Esophagus muscularis mucosa (tissue), 4 donors: ENCODE results near the gene SLC25A12. TPM values are rescaled to one million over a fixed set of nuclear protein-coding genes. Genes with fewer than 3 reads are reported as not detected.

Experiments used
- DNase-seq: peaks from one replicate; pipeline ENCODE4 v3.0.0-alpha.2; 2017; ENCODE audit errors: extremely low spot score
- H3K27ac ChIP-seq, 4 donors: fragments of 200-600 bp; sonication (generic); replicated peaks in 1 of 4; 1 replicate in 3 of 4; 2 replicates in 1 of 4; pipeline ENCODE4 v1.5.1; 2016 to 2019; ENCODE audit warnings: mild to moderate bottlenecking in 1 of 4
- H3K27me3 ChIP-seq, 4 donors: fragments of 200-600 bp; sonication (generic); one replicate each; pipeline versions ENCODE4 v1.5.1 to v1.6.0; 2016 to 2019
- H3K36me3 ChIP-seq, 4 donors: fragments of 200-600 bp; sonication (generic); one replicate each; pipeline ENCODE4 v1.5.1; 2016 to 2019
- H3K4me1 ChIP-seq, 4 donors: fragments of 200-600 bp; sonication (generic); one replicate each; pipeline ENCODE4 v1.5.1; 2016 to 2019
- H3K4me3 ChIP-seq, 4 donors: fragments of 200-600 bp; sonication (generic); 1 replicate in 2 of 4; 2 replicates in 2 of 4; pipeline ENCODE4 v1.5.1; 2016 to 2019; ENCODE audit warnings: mild to moderate bottlenecking in 4 of 4, moderate library complexity in 1 of 4
- H3K9me3 ChIP-seq, 4 donors: fragments of 200-600 bp; sonication (generic); 1 replicate in 3 of 4; 2 replicates in 1 of 4; pipeline ENCODE4 v1.5.1; 2016 to 2019
- CTCF ChIP-seq, 3 experiments: fragments of 200-600 bp in 2 of 3; fragments of 450-650 bp in 1 of 3; sonication (generic) in 2 of 3; IDR thresholded peaks; one replicate each; pipeline ENCODE4 v1.5.1; 2017 to 2019; ENCODE audit warnings: antibody characterized with exemption in 3 of 3, mild to moderate bottlenecking in 2 of 3, moderate library complexity in 1 of 3
- EP300 ChIP-seq: sonication (generic); formaldehyde crosslinking; IDR thresholded peaks from one replicate; pipeline ENCODE4 v1.6.1; 2017; ENCODE audit warnings: antibody characterized with exemption
- POLR2A ChIP-seq: fragments of 450-650 bp; IDR thresholded peaks from one replicate; pipeline ENCODE4 v1.6.1; 2017; ENCODE audit warnings: antibody characterized with exemption, moderate library complexity, mild to moderate bottlenecking, low read depth
- POLR2AphosphoS5 ChIP-seq, 2 donors: sonication (generic); formaldehyde crosslinking; IDR thresholded peaks; one replicate each; pipeline ENCODE4 v1.6.1; 2017; ENCODE audit warnings: antibody characterized with exemption in 2 of 2
- WGBS: methylation state at CpG from one replicate; pipeline ENCODE4 v1.1.5; 2018; 5-methylcytosine and 5-hydroxymethylcytosine counted together
- intact Hi-C: fragments of 100-400 bp; cut with DNase I; formaldehyde crosslinking; loops from one replicate; pipeline ENCODE4 v1.15.1; 2023
- total RNA-seq, 4 donors: library from RNA; depleted of rRNA; stranded (reverse); fragments of >200 nt; gene quantifications; one replicate each; pipeline versions ENCODE4 v1.1.0 to v1.2.1, GENCODE V29; 2016

SLC25A12 gene
- total RNA-seq, result 10 to 100 TPM; 52.2 to 68.9 (median 63.6) TPM

GRCh38 chr2:171893824-171894611, at the start of gene SLC25A12:
Gene SLC25A12, minus strand, starts transcription at chr2:171894244. Its CDS starts 30 bp downstream, at chr2:171894214.
- H3K36me3 ChIP-seq, result peaks cover 0 to 7% (median 2%) of the 10 kb centered on the region in 4 donors
- peaks cover 5 to 68% (median 56%) of the 10 kb centered on the region in 4 donors for H3K4me1 ChIP-seq
- no peaks in the 10 kb centered on the region for H3K27me3 ChIP-seq
- TF ChIP-seq POLR2AphosphoS5 (IDR thresholded peaks at IDR 0.05) (peak; percentile 68 to 79), EP300 (no peak), POLR2A (peak; percentile 50), CTCF (IDR thresholded peaks at IDR 0.05) (no peak)
- intact Hi-C loops, result loop anchor here (1.0 kb wide), 1 partner anchor 27 kb away; no protein-coding TSS in a partner anchor
- whole genome bisulfite sequencing, result under 1% methylated on average over 12 of the region's 63 CpGs
- no peaks in the 10 kb centered on the region for H3K9me3 ChIP-seq
- DNase-seq, result peak; percentile 93
- H3K27ac ChIP-seq, result peak within 1 kb of the TSS; percentile 85 to 88 (median 86)
- peak within 1 kb of the TSS; percentile 74 to 95 (median 89) for H3K4me3 ChIP-seq

- H3K27ac ChIP-seq, result no peak overlapping the region
- WGBS, result 97% methylated on average over 6 of the region's 6 CpGs
- DNase-seq, result no peak
- H3K4me1 ChIP-seq, result peaks cover under 1 to 13% (median 4%) of the 10 kb centered on the region in 4 donors
- H3K27me3 ChIP-seq, result no peaks in the 10 kb centered on the region
- H3K4me3 ChIP-seq, result no peak overlapping the region
- H3K9me3 ChIP-seq, result no peaks in the 10 kb centered on the region
- intact Hi-C loops, result no loop called here
- peaks cover 0 to 5% (median 0%) of the 10 kb centered on the region in 4 donors for H3K36me3 ChIP-seq
- TF ChIP-seq CTCF (IDR thresholded peaks at IDR 0.05) (no peak), POLR2AphosphoS5 (IDR thresholded peaks at IDR 0.05) (no peak), POLR2A (no peak)
Measured at GRCh38 chr2:171941316-171941699, 47.3 kb upstream of the SLC25A12 start.

GRCh38 chr2:171939743-171940071, 45.7 kb upstream of the SLC25A12 start:
- DNase-seq, result no peak
- Histone ChIP-seq H3K9me3 (no peaks in the 10 kb centered on the region), H3K4me3 (no peak overlapping the region), H3K4me1 (peaks cover 4 to 18% (median 6%) of the 10 kb centered on the region in 4 donors), H3K36me3 (peaks cover 0 to 5% (median 0%) of the 10 kb centered on the region in 4 donors), H3K27ac (no peak overlapping the region), H3K27me3 (no peaks in the 10 kb centered on the region)
- intact Hi-C loops, result no loop called here
- TF ChIP-seq POLR2AphosphoS5 (IDR thresholded peaks at IDR 0.05) (no peak), CTCF (IDR thresholded peaks at IDR 0.05) (no peak), EP300 (no peak), POLR2A (no peak)
- WGBS, result 91% methylated on average over 4 of the region's 4 CpGs

- DNase-seq, result no peak
- no peaks in the 10 kb centered on the region for H3K27me3 ChIP-seq
- WGBS, result 89% methylated on average over 9 of the region's 9 CpGs
Measured at GRCh38 chr2:171939058-171939742, 45.2 kb upstream of the SLC25A12 start.

More at GRCh38 chr2:171939058-171939742, 45.2 kb upstream of the SLC25A12 start:
- peaks cover 0 to 5% (median 0%) of the 10 kb centered on the region in 4 donors for H3K36me3 ChIP-seq
- no peak overlapping the region for H3K4me3 ChIP-seq
- intact Hi-C loops, result no loop called here
- H3K9me3 ChIP-seq, result no peaks in the 10 kb centered on the region
- H3K27ac ChIP-seq, result no peak overlapping the region
- TF ChIP-seq CTCF (IDR thresholded peaks at IDR 0.05) (no peak), EP300 (no peak)
- peaks cover 4 to 18% (median 6%) of the 10 kb centered on the region in 4 donors for H3K4me1 ChIP-seq
